Embryonic facial prominence (tissue), 1 donor: ENCODE measurements around the gene POPDC2.
A peak's percentile ranks its signal among the peaks of the same experiment; 100 is the strongest.
"Not testable (repeated sequence)": the region's sequence is repeated elsewhere in the genome, so short reads cannot be mapped to it uniquely, and the experiment has no call there.

Experiments used
- DNase-seq: peaks from one replicate; pipeline ENCODE4 v3.0.0-alpha.2; 2016; ENCODE audit errors: extremely low spot score

POPDC2 gene

GRCh38 chr3:119660474-119661440 lies at the start of gene POPDC2:
Gene POPDC2, minus strand, starts transcription at chr3:119660589. Its CDS starts 166 bp downstream, at chr3:119660423.
- DNase-seq = no peak

GRCh38 chr3:119703820-119704531 lies 43.6 kb upstream of the POPDC2 start:
- DNase-seq = no peak

GRCh38 chr3:119702530-119703527 lies 42.4 kb upstream of the POPDC2 start, which contains the start of gene CFAP91:
Gene CFAP91, plus strand, starts transcription at chr3:119703022. Its CDS starts 77 bp downstream, at chr3:119703099.
- DNase-seq = peak; percentile 61

GRCh38 chr3:119700920-119701734 lies 40.7 kb upstream of the POPDC2 start:
- DNase-seq = no peak

- no peak for DNase-seq
Observed at GRCh38 chr3:119700269-119700919, 40.0 kb upstream of the POPDC2 start.

- no peak for DNase-seq
Observed at GRCh38 chr3:119697394-119697793, 37.0 kb upstream of the POPDC2 start.

- DNase-seq = no peak
Observed at GRCh38 chr3:119695480-119695879, 35.1 kb upstream of the POPDC2 start.

GRCh38 chr3:119690043-119690656 lies 29.8 kb upstream of the POPDC2 start:
- DNase-seq = no peak

- no peak for DNase-seq
Observed at GRCh38 chr3:119683421-119683820, 23.0 kb upstream of the POPDC2 start.

GRCh38 chr3:119681279-119681678 lies 20.9 kb upstream of the POPDC2 start:
- peak; percentile 20 for DNase-seq

GRCh38 chr3:119679874-119680273 lies 19.5 kb upstream of the POPDC2 start:
- DNase-seq = no peak

- DNase-seq = not testable (repeated sequence)
Observed at GRCh38 chr3:119678209-119678608, 17.8 kb upstream of the POPDC2 start.

GRCh38 chr3:119677641-119677934 lies 17.2 kb upstream of the POPDC2 start:
- no peak for DNase-seq

GRCh38 chr3:119676771-119677640 lies 16.6 kb upstream of the POPDC2 start, which contains the start of gene COX17:
Gene COX17, minus strand, starts transcription at chr3:119677406. Its CDS starts 96 bp downstream, at chr3:119677310.
- DNase-seq = peak; percentile 96

- DNase-seq = no peak
Observed at GRCh38 chr3:119676020-119676419, 15.6 kb upstream of the POPDC2 start.

GRCh38 chr3:119675188-119675874 lies 14.9 kb upstream of the POPDC2 start:
- no peak for DNase-seq

GRCh38 chr3:119673875-119674274 lies 13.5 kb upstream of the POPDC2 start:
- DNase-seq = no peak

- no peak for DNase-seq
Observed at GRCh38 chr3:119672776-119673175, 12.4 kb upstream of the POPDC2 start.
